B cell (primary cell): ENCODE measurements around the gene NPHP4. TPM values are rescaled to one million over a fixed set of nuclear protein-coding genes. Genes with fewer than 3 reads are reported as not detected.

Source experiments
- ATAC-seq: fragments of 200-7000 bp; cut with Tn5 transposase; one replicate; pipeline ENCODE4 v1.10.0; 2021; ENCODE audit warnings: low read depth, mild to moderate bottlenecking, moderate number of reproducible peaks, moderate library complexity
- CTCF ChIA-PET: fragments of 350-600 bp; sonication (Branson Sonifier 250); formaldehyde crosslinking; loops from one replicate; lab custom pipeline; 2021; ENCODE audit warnings: antibody characterized with exemption, inconsistent platforms; lab: Charles Lee
- POLR2A ChIA-PET: fragments of 350-600 bp; sonication (Branson Sonifier 250); formaldehyde crosslinking; loops from one replicate; lab custom pipeline; 2021; ENCODE audit warnings: antibody characterized with exemption; lab: Charles Lee
- DNase-seq: peaks from one replicate; pipeline ENCODE4 v3.0.0; 2013
- H2AFZ ChIP-seq: 2 replicates; pipeline ENCODE4 v1.6.1; 2012; ENCODE audit warnings: mild to moderate bottlenecking, low read depth, low read length; ENCODE audit not compliant: insufficient read depth, poor library complexity, severe bottlenecking
- H3K27ac ChIP-seq, 2 donors: 1 replicate in 1 of 2; 2 replicates in 1 of 2; pipeline ENCODE4 v1.5.1; 2012 to 2013; ENCODE audit warnings: low read length in 2 of 2, mild to moderate bottlenecking in 2 of 2, moderate library complexity in 1 of 2
- H3K27me3 ChIP-seq, 4 experiments: fragments of 200-600 bp in 1 of 4; sonication (generic) in 1 of 4; replicated peaks in 1 of 4; 1 replicate in 2 of 4; 2 replicates in 2 of 4; pipeline versions ENCODE4 v1.6.1 to v1.7.0; 2013 to 2016; ENCODE audit warnings: low read length in 3 of 4, mild to moderate bottlenecking in 2 of 4, mixed read lengths in 1 of 4, moderate library complexity in 1 of 4; ENCODE audit not compliant: insufficient read depth in 4 of 4, control insufficient read depth in 3 of 4; ENCODE audit errors: control extremely low read depth in 1 of 4
- H3K36me3 ChIP-seq, 2 experiments: replicated peaks in 1 of 2; 1 replicate in 1 of 2; 2 replicates in 1 of 2; pipeline versions ENCODE4 v1.6.1 to v1.7.1; 2013; ENCODE audit warnings: low read length in 1 of 2; ENCODE audit not compliant: insufficient read depth in 2 of 2, control insufficient read depth in 1 of 2; ENCODE audit errors: control extremely low read depth in 1 of 2, extremely low read depth in 1 of 2
- H3K4me1 ChIP-seq, 2 donors: fragments of 200-600 bp in 1 of 2; sonication (generic) in 1 of 2; 1 replicate in 1 of 2; 2 replicates in 1 of 2; pipeline versions ENCODE4 v1.5.1 to v1.6.1; 2013 to 2017; ENCODE audit warnings: low read length in 2 of 2; ENCODE audit not compliant: control insufficient read depth in 2 of 2, insufficient read depth in 2 of 2
- H3K4me2 ChIP-seq: replicated peaks from 2 replicates; pipeline ENCODE3; 2012; ENCODE audit warnings: mild to moderate bottlenecking, low read depth, low read length; ENCODE audit not compliant: poor library complexity, severe bottlenecking
- H3K4me3 ChIP-seq, 5 experiments: fragments of 200-600 bp in 1 of 5; sonication (generic) in 1 of 5; 1 replicate in 3 of 5; 2 replicates in 2 of 5; pipeline versions ENCODE4 v1.5.1 to v1.7.0; 2011 to 2016; ENCODE audit warnings: low read length in 4 of 5, mild to moderate bottlenecking in 4 of 5, low read depth in 2 of 5, control low read depth in 1 of 5, moderate library complexity in 1 of 5; ENCODE audit not compliant: insufficient read depth in 1 of 5; ENCODE audit errors: control extremely low read depth in 1 of 5, extremely low read depth in 1 of 5
- H3K79me2 ChIP-seq: fragments of 200-600 bp; sonication (generic); one replicate; pipeline ENCODE4 v1.6.0; 2016; ENCODE audit warnings: low read length; ENCODE audit not compliant: control insufficient read depth, insufficient read depth
- H3K9ac ChIP-seq: fragments of 200-600 bp; sonication (generic); 2 replicates; pipeline ENCODE4 v1.6.1; 2017; ENCODE audit warnings: mild to moderate bottlenecking, low read length, moderate library complexity
- H3K9me3 ChIP-seq, 3 donors: one replicate each; pipeline versions ENCODE4 v1.6.1 to v1.7.1; 2013; ENCODE audit warnings: low read length in 2 of 3; ENCODE audit not compliant: control insufficient read depth in 2 of 3, insufficient read depth in 1 of 3; ENCODE audit errors: control extremely low read depth in 1 of 3
- H4K20me1 ChIP-seq: 2 replicates; pipeline ENCODE4 v1.6.0; 2012; ENCODE audit warnings: mild to moderate bottlenecking, low read length; ENCODE audit not compliant: insufficient read depth, control insufficient read depth, poor library complexity, severe bottlenecking
- H3K27ac Mint-ChIP-seq: one replicate; pipeline ENCODE4 v1.8.0; 2021; ENCODE audit warnings: mixed read lengths
- H3K27me3 Mint-ChIP-seq: one replicate; pipeline ENCODE4 v1.8.0; 2021; ENCODE audit warnings: mixed read lengths
- H3K4me1 Mint-ChIP-seq: one replicate; pipeline ENCODE4 v1.8.0; 2021; ENCODE audit warnings: mixed read lengths
- H3K4me3 Mint-ChIP-seq: one replicate; pipeline ENCODE4 v1.8.0; 2021; ENCODE audit warnings: mixed read lengths
- H3K9me3 Mint-ChIP-seq: one replicate; pipeline ENCODE4 v1.8.0; 2022; ENCODE audit warnings: mixed read lengths; ENCODE audit not compliant: insufficient read depth
- EZH2 ChIP-seq: IDR thresholded peaks from 2 replicates; pipeline ENCODE4 v1.6.1; 2012; ENCODE audit warnings: borderline replicate concordance, low read depth, mild to moderate bottlenecking, moderate library complexity, low read length; ENCODE audit not compliant: insufficient read depth, poor library complexity, severe bottlenecking
- WGBS: methylation state at CpG from one replicate; pipeline ENCODE4 v1.1.5; 2013; ENCODE audit warnings: missing lambda C conversion rate; ENCODE audit not compliant: insufficient coverage; 5-methylcytosine and 5-hydroxymethylcytosine counted together
- intact Hi-C: fragments of 100-400 bp; cut with micrococcal nuclease; formaldehyde crosslinking; loops from one replicate; pipeline ENCODE4 v1.10.0; 2022
- polyA plus RNA-seq: library from polyadenylated mRNA; depleted of rRNA; stranded (reverse); fragments of >200 nt; gene quantifications from 2 replicates; pipeline ENCODE4 v1.2.3, GENCODE V29; 2012
- total RNA-seq, 2 donors: library from RNA; stranded (reverse); fragments of 120-200 nt in 1 of 2; gene quantifications; 1 replicate in 1 of 2; 2 replicates in 1 of 2; pipeline versions ENCODE4 v1.2.3 to v1.2.4, GENCODE V29; 2013 to 2022
- TF ChIP-seq, protein P1 (sequence below): fragments of 200-600 bp; IDR thresholded peaks from one replicate; pipeline ENCODE4 v1.8.0; 2022; ENCODE audit warnings: antibody characterized with exemption, mild to moderate bottlenecking

NPHP4 gene
- total and polyA plus RNA-seq, 2 donors (not counting 1 experiment from before 2014, with no cell fraction given), result 6.5 to 14.8 TPM

DNA sequence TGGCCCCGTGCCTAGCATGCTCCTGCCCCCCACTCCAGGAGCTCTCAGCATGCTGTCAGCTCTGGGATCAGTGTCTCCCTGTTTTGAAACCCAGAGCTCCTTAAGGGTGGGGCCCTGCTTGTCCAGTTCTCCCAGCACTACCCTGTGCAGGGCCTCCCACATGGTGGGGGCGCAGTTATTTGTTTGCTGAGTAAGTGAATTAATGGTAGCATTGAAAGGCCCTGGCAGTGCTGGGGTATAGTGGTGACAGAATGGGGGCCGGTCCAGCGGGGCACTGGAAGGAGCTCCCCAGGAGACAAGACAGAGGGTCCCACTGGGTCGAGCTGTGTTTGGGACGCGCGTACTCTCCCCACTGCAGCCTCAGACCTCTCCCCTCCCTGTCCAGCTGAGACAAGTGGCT, 99.9 kb downstream of the NPHP4 start:
- Mint-ChIP-seq H3K4me1 (no peaks in the 10 kb centered on the region), H3K27me3 (no peaks in the 10 kb centered on the region), H3K27ac (no peak overlapping the region), H3K9me3 (no peaks in the 10 kb centered on the region), H3K4me3 (no peak overlapping the region)
- no peak overlapping the region for H3K4me2 ChIP-seq
- H4K20me1 ChIP-seq, result no peaks in the 10 kb centered on the region
- H2AFZ ChIP-seq, result no peak overlapping the region
- ATAC-seq (no peak), DNase-seq (no peak)
- no peak overlapping the region for H3K9ac ChIP-seq
- ChIA-PET POLR2A (no interaction called here), CTCF (no interaction called here)
- no peak for TF ChIP-seq EZH2
- TF ChIP-seq, protein P1, sequence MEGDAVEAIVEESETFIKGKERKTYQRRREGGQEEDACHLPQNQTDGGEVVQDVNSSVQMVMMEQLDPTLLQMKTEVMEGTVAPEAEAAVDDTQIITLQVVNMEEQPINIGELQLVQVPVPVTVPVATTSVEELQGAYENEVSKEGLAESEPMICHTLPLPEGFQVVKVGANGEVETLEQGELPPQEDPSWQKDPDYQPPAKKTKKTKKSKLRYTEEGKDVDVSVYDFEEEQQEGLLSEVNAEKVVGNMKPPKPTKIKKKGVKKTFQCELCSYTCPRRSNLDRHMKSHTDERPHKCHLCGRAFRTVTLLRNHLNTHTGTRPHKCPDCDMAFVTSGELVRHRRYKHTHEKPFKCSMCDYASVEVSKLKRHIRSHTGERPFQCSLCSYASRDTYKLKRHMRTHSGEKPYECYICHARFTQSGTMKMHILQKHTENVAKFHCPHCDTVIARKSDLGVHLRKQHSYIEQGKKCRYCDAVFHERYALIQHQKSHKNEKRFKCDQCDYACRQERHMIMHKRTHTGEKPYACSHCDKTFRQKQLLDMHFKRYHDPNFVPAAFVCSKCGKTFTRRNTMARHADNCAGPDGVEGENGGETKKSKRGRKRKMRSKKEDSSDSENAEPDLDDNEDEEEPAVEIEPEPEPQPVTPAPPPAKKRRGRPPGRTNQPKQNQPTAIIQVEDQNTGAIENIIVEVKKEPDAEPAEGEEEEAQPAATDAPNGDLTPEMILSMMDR, result no peak
- H3K27me3 ChIP-seq, result no peaks in the 10 kb centered on the region
- WGBS, result 93% methylated on average over 3 of the region's 8 CpGs
- no peaks in the 10 kb centered on the region for H3K79me2 ChIP-seq
- H3K4me3 ChIP-seq, result no peak overlapping the region
- H3K36me3 ChIP-seq, result no peaks in the 10 kb centered on the region
- intact Hi-C loops, result no loop called here
- H3K4me1 ChIP-seq, result no peaks in the 10 kb centered on the region
- no peaks in the 10 kb centered on the region for H3K9me3 ChIP-seq
- H3K27ac ChIP-seq, result no peak overlapping the region

DNA sequence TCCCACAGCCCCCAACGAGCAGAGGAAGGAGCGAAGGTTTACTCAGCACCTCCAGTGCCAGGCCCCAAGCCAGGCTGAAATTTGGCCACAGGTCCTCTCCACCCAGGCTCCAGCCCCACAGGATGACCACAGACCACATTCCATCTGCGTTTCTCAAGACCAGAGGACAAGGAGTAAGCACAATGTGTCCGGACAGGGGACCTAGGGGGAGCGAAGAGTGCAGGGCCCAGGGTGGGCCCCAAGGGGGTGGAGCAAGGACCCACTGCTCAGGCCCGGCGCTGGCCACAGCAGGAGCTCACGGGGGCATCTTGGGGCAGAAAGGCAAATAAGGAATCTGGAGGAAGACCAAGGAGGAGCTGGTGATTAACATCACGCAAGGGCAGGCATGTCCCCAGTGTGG, 100.5 kb downstream of the NPHP4 start:
- H3K9me3 ChIP-seq, result no peaks in the 10 kb centered on the region
- no peak overlapping the region for H3K27ac ChIP-seq
- no peak overlapping the region for H2AFZ ChIP-seq
- intact Hi-C loops, result no loop called here
- no peaks in the 10 kb centered on the region for H3K36me3 ChIP-seq
- H3K27ac Mint-ChIP-seq, result no peak overlapping the region
- no peak overlapping the region for H3K4me2 ChIP-seq
- no peak for TF ChIP-seq EZH2
- TF ChIP-seq, protein P1, result no peak
- no peaks in the 10 kb centered on the region for H3K79me2 ChIP-seq
- H3K4me1 ChIP-seq, result no peaks in the 10 kb centered on the region
- ChIA-PET CTCF (no interaction called here), POLR2A (no interaction called here)
- 96% methylated on average over 9 of the region's 9 CpGs for WGBS
- ATAC-seq, result no peak
- no peaks in the 10 kb centered on the region for H3K27me3 Mint-ChIP-seq
- DNase-seq, result no peak
- no peak overlapping the region for H3K4me3 ChIP-seq
- no peaks in the 10 kb centered on the region for H3K9me3 Mint-ChIP-seq
- no peaks in the 10 kb centered on the region for H3K27me3 ChIP-seq
- H3K4me3 Mint-ChIP-seq, result no peak overlapping the region
- no peaks in the 10 kb centered on the region for H4K20me1 ChIP-seq
- no peak overlapping the region for H3K9ac ChIP-seq
- H3K4me1 Mint-ChIP-seq, result no peaks in the 10 kb centered on the region
